Fibroblast of the aortic adventitia (primary cell): ENCODE measurements around the gene VPS37B. TPM values are rescaled to one million over a fixed set of nuclear protein-coding genes. Genes with fewer than 3 reads are reported as not detected.
A peak's percentile ranks its signal among the peaks of the same experiment; 100 is the strongest.

Source experiments
- DNase-seq: peaks from one replicate; pipeline ENCODE4 v3.0.0-alpha.2; 2010; ENCODE audit warnings: low read depth
- H3K4me3 ChIP-seq: 2 replicates; pipeline ENCODE4 v1.5.1; 2011; ENCODE audit warnings: low read depth, mild to moderate bottlenecking, control low read depth, low read length, moderate library complexity
- total RNA-seq: library from RNA; depleted of rRNA; stranded (reverse); fragments of >200 nt; gene quantifications from 2 replicates; pipeline ENCODE4 v1.2.3, GENCODE V29; 2012; ENCODE audit warnings: low replicate concordance
- TF ChIP-seq, protein P1 (sequence below): IDR thresholded peaks from 2 replicates; pipeline ENCODE4 v1.5.1; 2011; ENCODE audit warnings: mild to moderate bottlenecking, low read length, control low read depth, inconsistent platforms; ENCODE audit not compliant: insufficient read depth

VPS37B gene
- total RNA-seq, 1 donor, result 17.8 TPM

DNA sequence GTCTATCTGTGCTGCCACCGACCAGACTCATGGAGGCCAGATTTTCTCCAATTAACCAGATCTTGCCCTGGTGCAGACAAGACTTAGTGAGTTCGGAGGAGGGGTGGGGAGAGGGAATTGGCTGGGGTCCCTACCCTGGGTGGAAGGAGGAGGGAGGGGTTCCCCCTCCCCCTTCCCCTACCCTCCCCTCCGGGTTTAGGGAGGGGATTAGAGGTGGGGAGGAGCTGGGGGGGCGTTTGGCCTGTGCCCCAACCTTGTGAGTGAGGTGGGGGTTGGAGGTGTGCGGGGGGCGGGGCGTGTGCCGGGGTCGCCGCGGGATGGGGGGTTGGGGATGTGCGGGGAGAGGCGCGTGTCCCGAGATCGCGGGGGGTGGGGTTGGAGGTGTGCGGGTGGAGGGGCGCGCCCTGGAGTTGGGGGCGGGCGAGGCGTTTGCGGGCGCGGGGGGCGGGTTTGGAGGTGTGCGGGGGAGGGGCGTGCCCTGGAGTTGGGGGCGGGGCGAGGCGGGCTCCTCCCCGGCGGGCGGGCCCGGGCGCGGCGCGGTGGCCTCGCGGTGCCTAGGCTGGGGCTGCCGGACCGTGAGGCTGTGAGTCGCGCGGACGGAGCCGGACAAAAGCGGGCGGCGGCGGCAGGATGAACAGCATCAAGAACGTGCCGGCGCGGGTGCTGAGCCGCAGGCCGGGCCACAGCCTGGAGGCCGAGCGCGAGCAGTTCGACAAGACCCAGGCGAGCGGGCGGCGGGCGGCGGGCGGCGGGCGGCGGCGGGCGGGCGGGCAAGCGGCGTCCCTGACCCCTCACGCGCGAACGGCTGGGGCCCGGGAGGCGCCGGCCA lies 60.8 kb downstream of the VPS37B start, which contains the start of gene HIP1R:
TSS of gene HIP1R (plus strand) at position 537 of the 829 bp plus-strand sequence. CDS start at position 631, 94 bp downstream.
- TF ChIP-seq, protein P1, sequence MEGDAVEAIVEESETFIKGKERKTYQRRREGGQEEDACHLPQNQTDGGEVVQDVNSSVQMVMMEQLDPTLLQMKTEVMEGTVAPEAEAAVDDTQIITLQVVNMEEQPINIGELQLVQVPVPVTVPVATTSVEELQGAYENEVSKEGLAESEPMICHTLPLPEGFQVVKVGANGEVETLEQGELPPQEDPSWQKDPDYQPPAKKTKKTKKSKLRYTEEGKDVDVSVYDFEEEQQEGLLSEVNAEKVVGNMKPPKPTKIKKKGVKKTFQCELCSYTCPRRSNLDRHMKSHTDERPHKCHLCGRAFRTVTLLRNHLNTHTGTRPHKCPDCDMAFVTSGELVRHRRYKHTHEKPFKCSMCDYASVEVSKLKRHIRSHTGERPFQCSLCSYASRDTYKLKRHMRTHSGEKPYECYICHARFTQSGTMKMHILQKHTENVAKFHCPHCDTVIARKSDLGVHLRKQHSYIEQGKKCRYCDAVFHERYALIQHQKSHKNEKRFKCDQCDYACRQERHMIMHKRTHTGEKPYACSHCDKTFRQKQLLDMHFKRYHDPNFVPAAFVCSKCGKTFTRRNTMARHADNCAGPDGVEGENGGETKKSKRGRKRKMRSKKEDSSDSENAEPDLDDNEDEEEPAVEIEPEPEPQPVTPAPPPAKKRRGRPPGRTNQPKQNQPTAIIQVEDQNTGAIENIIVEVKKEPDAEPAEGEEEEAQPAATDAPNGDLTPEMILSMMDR, result no peak
- DNase-seq, result no peak
- peak within 1 kb of the TSS; percentile 71 for H3K4me3 ChIP-seq

DNA sequence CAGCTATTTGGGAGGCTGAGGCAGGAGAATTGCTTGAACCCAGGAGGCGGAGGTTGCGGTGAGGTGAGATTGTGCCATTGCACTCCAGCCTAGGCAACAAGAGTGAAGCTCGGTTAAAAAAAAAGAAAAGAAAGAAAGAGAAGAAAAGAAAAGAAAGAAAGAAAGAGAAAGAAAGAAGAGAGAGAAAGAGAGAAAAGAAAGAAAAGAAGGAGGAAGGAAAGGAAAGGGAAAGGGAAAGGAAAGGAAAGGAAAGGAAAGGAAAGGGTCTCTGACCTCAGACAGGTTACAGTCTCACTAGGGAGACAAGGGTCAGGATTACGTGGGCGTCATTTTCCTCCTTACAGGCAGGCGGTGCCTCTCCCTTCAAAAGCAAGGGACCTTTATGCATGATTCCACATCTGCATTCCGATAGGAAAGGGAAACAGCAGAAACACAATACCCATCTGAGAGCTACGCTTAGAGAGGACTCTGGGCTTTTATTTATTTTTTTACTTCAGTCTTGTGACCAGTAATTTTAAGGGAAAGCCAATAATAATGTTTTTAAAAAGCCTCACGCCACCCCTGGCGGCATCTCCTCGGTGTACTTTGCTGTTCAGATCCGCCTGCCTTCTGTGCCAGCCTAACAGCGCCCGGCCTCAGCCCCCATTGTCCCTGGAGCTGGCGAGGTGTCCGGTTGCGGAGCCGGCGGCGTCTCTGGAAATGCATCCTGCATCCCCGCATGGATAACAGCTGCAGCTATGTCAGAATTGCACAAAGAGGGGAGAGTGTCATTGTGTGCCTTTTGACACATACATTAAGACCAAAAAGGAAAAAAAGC lies 61.6 kb downstream of the VPS37B start:
- TF ChIP-seq, protein P1, result peak; percentile 38
- peak overlapping the region; percentile 71 for H3K4me3 ChIP-seq
- DNase-seq, result peak; percentile 67

DNA sequence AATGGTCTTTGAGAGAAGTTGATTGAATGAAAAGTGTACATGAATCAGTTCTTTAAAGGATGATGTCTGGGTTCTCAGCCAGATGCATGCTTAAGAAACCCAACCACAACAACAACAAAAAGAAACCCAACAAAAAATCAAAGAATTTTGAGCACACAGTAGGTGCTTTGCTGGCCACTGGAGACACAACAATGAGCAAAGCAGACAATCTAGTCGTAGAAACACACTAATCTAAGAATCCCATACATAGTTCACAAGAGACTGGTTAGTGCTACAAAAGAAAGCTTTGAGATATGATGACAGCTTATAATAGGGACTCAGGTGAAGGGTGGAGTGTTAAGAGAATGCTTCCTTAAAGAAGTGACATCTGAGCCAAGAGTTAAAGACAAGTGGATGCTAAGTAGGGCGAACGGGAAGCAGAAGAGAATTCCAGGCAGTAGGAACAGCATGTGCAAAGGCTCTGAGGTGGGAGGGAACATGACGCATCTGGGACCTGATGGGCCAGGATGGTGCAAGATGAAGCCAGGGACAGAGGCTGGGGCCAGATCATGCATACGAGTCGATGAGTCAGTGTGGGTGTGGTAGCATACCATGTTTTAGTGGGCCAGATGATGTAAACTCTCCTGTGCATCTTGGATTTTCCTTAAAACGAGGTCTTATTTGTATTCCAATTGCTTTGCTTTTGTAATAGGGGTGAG lies 65.3 kb downstream of the VPS37B start:
- peak; percentile 88 for DNase-seq
- TF ChIP-seq, protein P1, result no peak

DNA sequence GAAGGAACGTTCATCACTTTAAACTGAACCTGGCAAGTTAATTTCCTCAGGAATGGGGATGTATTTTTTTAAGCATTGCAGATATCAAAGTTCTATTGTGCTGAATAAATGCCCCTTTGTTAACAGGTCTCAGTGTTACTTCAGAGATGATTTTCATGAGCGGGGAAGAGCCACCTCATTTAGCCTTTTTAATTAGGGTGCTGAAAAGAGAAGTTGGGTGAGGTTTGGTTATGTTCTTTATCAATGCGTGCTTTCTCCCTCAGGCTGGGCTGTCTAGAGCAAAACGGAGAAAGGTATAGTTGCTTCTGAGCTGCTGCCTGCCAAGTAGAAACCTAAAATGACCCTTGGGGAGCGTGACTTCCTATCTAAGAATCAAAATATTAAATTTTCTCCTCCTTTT lies 68.7 kb downstream of the VPS37B start:
- DNase-seq, result no peak
- TF ChIP-seq, protein P1, result no peak
- no peak overlapping the region for H3K4me3 ChIP-seq

More for the DNA sequence above, 65.3 kb downstream of the VPS37B start:
- no peak overlapping the region for H3K4me3 ChIP-seq

DNA sequence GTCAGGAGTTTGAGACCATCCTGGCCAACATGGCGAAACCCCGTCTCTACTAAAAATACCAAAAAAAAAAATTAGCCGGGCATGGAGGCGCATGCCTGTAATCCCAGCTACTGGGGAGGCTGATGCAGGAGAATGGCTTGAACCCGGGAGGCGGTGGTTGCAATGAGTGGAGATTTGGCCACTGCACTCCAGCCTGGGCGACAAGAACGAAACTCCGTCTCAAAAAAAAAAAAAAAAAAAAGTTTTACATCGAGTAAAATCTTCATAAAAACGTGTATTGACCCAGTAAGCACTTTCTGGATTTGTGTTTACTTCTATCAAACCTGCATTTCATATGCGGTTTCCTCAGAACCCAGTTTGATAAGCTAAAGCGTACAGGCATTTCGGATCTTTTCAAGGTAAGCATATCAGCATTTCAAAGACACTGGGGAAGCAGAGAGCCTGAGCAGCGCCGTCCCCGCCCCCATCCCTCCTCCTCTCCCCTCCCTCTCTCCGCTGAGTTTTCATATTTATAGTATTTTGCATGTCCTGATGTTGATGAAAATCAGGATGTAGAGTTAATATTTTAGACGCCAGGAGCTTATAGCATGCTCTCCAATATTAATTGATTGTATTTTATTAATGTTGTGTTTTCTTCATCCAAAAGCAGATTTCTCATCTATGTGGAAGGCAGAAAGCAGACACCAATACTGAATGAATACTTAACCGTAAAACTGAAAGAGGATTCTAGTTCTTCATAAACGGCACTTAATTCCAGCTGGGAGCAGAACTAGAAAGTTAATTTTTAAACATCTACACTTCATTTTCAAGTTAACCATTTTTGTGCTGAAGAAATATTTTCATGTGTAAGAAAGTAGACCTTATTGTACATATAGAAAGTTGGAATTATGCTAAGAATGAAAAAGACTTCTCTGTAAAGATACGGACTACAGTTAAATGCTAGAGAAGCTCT lies 69.9 kb downstream of the VPS37B start:
- DNase-seq, result peak; percentile 16
- H3K4me3 ChIP-seq, result peak overlapping the region; percentile 59
- TF ChIP-seq, protein P1, result no peak
